Effector memory CD8-positive, alpha-beta T cell (primary cell): ENCODE data around the gene KCNA4.
A peak's percentile ranks its signal among the peaks of the same experiment; 100 is the strongest.

Experiments
- ATAC-seq: fragments of 150-1000 bp; cut with Tn5 transposase; replicated peaks from 2 replicates; pipeline ENCODE4 v1.10.0; 2021; ENCODE audit warnings: mild to moderate bottlenecking, moderate library complexity
- DNase-seq, 3 experiments: peaks; one replicate each; pipeline ENCODE4 v3.0.0; 2021
- H3K27ac Mint-ChIP-seq, 2 donors: one replicate each; pipeline ENCODE4 v1.8.0; 2022; ENCODE audit warnings: mild to moderate bottlenecking in 2 of 2, mixed read lengths in 2 of 2, moderate library complexity in 2 of 2
- H3K27me3 Mint-ChIP-seq, 2 donors: one replicate each; pipeline ENCODE4 v1.8.0; 2022; ENCODE audit warnings: mixed read lengths in 2 of 2
- H3K36me3 Mint-ChIP-seq: one replicate; pipeline ENCODE4 v1.8.0; 2022; ENCODE audit warnings: mild to moderate bottlenecking, moderate library complexity, mixed read lengths; ENCODE audit not compliant: insufficient read depth
- H3K4me1 Mint-ChIP-seq, 2 donors: one replicate each; pipeline ENCODE4 v1.8.0; 2022; ENCODE audit warnings: low read depth in 2 of 2, mixed read lengths in 2 of 2
- H3K4me3 Mint-ChIP-seq, 2 donors: one replicate each; pipeline ENCODE4 v1.8.0; 2022; ENCODE audit warnings: mild to moderate bottlenecking in 2 of 2, mixed read lengths in 2 of 2, moderate library complexity in 2 of 2
- H3K9me3 Mint-ChIP-seq, 2 donors: one replicate each; pipeline ENCODE4 v1.8.0; 2022; ENCODE audit warnings: mixed read lengths in 2 of 2

KCNA4 gene

GRCh38 chr11:30018495-30018894 is 1.7 kb upstream of the KCNA4 start:
- Mint-ChIP-seq H3K4me1 (no peaks in the 10 kb centered on the region), H3K27me3 (peaks cover 14 to 32% of the 10 kb centered on the region in 2 donors), H3K36me3 (no peaks in the 10 kb centered on the region), H3K27ac (no peak overlapping the region), H3K4me3 (no peak overlapping the region), H3K9me3 (peaks cover 0 to 6% of the 10 kb centered on the region in 2 donors)
- ATAC-seq, result no peak
- no peak for DNase-seq

DNA sequence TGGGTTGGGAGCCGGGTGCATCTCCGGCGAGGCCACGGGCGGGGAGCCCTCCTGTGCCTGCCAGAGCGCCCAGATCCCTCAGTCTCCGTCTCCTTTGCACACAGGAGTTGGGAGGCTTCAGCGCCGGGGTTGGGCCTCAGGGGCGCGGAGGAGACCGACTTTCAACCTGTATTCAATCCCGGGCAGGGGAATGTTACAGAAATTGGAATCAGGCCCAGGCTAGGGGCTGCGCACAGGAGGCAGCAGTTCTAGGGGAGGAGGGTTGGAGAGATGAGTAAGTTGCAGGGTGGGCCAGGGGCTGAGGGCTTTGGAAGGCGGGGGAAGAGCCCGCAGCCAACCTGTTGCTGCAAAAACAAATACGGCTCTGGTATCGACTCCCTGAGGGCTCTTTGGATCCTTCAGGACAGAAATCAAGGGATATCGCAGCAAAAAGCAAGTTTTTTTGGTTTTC is 640 bp upstream of the KCNA4 start:
- Mint-ChIP-seq H3K27me3 (peaks cover 14 to 32% of the 10 kb centered on the region in 2 donors), H3K4me1 (no peaks in the 10 kb centered on the region), H3K4me3 (peak overlapping the region in 1 of 2 donors; percentile 17), H3K27ac (no peak overlapping the region), H3K36me3 (no peaks in the 10 kb centered on the region), H3K9me3 (peaks cover under 1 to 4% of the 10 kb centered on the region in 2 donors)
- DNase-seq (no peak), ATAC-seq (no peak)

- no peak overlapping the region for H3K27ac Mint-ChIP-seq
- no peaks in the 10 kb centered on the region for H3K4me1 Mint-ChIP-seq
- ATAC-seq (no peak), DNase-seq (no peak)
- no peaks in the 10 kb centered on the region for H3K36me3 Mint-ChIP-seq
- H3K4me3 Mint-ChIP-seq, result no peak overlapping the region
- H3K27me3 Mint-ChIP-seq, result peaks cover 14 to 26% of the 10 kb centered on the region in 2 donors
- peaks cover 2 to 11% of the 10 kb centered on the region in 2 donors for H3K9me3 Mint-ChIP-seq
These were observed 961 bp downstream of the KCNA4 start for GRCh38 chr11:30015725-30016412.

DNA sequence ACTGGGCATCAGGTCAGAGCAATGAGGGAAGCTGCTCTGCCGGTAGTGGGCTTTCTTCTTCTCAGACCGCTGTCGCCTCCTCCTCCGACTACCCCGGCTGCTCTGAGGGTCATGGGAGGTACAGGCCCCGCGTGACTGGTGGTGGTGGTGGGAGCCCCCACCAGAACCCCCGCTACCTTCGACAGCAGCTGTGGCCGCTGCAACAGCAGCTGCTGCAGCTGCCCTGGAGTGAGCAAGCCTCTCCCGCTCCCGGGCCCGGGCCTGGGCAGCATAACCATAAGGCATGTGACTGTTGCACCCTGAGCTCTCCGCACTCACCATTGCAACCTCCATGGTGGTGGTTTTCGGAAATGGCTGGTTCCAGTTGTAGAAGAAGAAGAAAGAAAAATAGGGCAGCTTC is 4.5 kb downstream of the KCNA4 start:
- Mint-ChIP-seq H3K27ac (no peak overlapping the region), H3K4me1 (no peaks in the 10 kb centered on the region), H3K36me3 (no peaks in the 10 kb centered on the region), H3K9me3 (peaks cover 3 to 11% of the 10 kb centered on the region in 2 donors), H3K27me3 (peaks cover under 1 to 3% of the 10 kb centered on the region in 2 donors), H3K4me3 (no peak overlapping the region)
- ATAC-seq (no peak), DNase-seq (no peak)

DNA sequence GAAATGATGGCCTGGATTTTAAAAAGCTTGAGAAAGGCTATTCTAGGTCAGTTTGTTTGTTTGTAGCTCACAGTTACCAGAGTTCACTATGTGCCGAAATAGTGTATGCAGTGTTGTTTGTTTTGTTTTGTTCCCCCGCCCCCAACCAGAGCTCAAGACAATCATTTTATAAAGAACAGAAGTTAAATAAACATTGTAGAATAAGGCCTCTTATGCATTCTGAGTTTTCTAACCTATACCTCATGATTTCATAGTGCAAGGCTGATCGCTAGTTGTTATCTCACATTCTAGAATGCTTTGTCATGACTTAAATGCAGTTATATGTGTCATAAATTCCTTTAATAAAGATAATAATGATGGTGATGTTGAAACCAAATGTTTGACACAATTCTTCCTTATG is 7.8 kb downstream of the KCNA4 start:
- ATAC-seq (no peak), DNase-seq (no peak)
- Mint-ChIP-seq H3K36me3 (no peaks in the 10 kb centered on the region), H3K4me1 (no peaks in the 10 kb centered on the region), H3K27ac (no peak overlapping the region), H3K4me3 (no peak overlapping the region), H3K9me3 (peaks cover 7 to 11% of the 10 kb centered on the region in 2 donors), H3K27me3 (no peaks in the 10 kb centered on the region)

DNA sequence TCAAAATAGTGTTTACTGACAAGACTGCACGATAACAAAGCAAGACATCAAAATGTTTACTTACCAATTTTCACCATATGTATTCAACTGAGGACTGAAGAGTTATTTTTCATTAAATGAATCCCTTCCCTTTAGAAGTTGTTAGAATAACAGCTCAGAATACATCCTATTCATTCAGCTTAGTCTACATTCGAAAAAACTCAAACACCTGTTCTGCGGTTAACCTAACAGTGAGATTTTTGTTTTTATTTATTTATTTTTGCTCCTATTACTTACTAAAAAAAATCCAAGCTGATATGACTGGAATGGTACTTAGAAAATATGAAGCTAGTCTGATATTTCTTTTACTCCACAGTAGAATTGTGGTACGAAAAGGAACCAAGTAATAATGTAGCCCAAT is 10.0 kb downstream of the KCNA4 start:
- H3K9me3 Mint-ChIP-seq, result peaks cover 5 to 7% of the 10 kb centered on the region in 2 donors
- no peaks in the 10 kb centered on the region for H3K27me3 Mint-ChIP-seq
- no peak for DNase-seq
- H3K4me1 Mint-ChIP-seq, result no peaks in the 10 kb centered on the region
- no peak for ATAC-seq
- H3K27ac Mint-ChIP-seq, result no peak overlapping the region
- no peak overlapping the region for H3K4me3 Mint-ChIP-seq
- no peaks in the 10 kb centered on the region for H3K36me3 Mint-ChIP-seq

- peaks cover 0 to 6% of the 10 kb centered on the region in 2 donors for H3K9me3 Mint-ChIP-seq
- H3K27me3 Mint-ChIP-seq, result no peaks in the 10 kb centered on the region
- H3K4me1 Mint-ChIP-seq, result no peaks in the 10 kb centered on the region
- no peak overlapping the region for H3K4me3 Mint-ChIP-seq
- H3K36me3 Mint-ChIP-seq, result no peaks in the 10 kb centered on the region
- no peak overlapping the region for H3K27ac Mint-ChIP-seq
- DNase-seq, result no peak
- no peak for ATAC-seq
These were observed 14.6 kb downstream of the KCNA4 start for GRCh38 chr11:30002157-30002785.

- no peak for DNase-seq
- no peak overlapping the region for H3K27ac Mint-ChIP-seq
- ATAC-seq, result no peak
- no peaks in the 10 kb centered on the region for H3K27me3 Mint-ChIP-seq
- H3K36me3 Mint-ChIP-seq, result no peaks in the 10 kb centered on the region
- H3K4me1 Mint-ChIP-seq, result no peaks in the 10 kb centered on the region
- no peak overlapping the region for H3K4me3 Mint-ChIP-seq
- H3K9me3 Mint-ChIP-seq, result peaks cover 0 to 5% of the 10 kb centered on the region in 2 donors
These were observed 15.7 kb downstream of the KCNA4 start for GRCh38 chr11:30000986-30001750.

DNA sequence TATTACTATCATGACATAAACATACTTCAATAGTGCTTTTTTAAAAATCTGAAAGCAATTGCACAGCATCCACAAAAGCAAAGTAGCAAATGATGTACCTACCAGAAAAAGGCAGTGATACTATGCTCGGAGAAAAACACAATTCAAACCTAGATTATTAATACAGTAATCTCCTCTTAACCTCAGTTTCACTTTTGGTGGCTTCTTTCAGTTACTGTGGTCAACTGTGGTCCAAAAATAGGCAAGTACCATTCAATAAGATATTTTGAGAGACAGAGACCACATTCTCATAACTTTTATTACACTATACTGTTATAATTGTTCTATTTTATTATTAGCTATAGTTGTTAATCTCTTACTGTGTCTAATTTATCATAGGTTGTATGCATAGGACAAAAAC is 20.8 kb downstream of the KCNA4 start:
- no peak for DNase-seq
- no peak for ATAC-seq
- Mint-ChIP-seq H3K36me3 (no peaks in the 10 kb centered on the region), H3K4me3 (no peak overlapping the region), H3K4me1 (no peaks in the 10 kb centered on the region), H3K27me3 (no peaks in the 10 kb centered on the region), H3K27ac (no peak overlapping the region), H3K9me3 (peaks cover 0 to 7% of the 10 kb centered on the region in 2 donors)

GRCh38 chr11:29989174-29989970 is 27.5 kb downstream of the KCNA4 start:
- peaks cover 0 to 7% of the 10 kb centered on the region in 2 donors for H3K9me3 Mint-ChIP-seq
- no peak overlapping the region for H3K27ac Mint-ChIP-seq

GRCh38 chr11:29985248-29985647 is 31.6 kb downstream of the KCNA4 start:
- H3K9me3 Mint-ChIP-seq, result peaks cover 0 to 3% of the 10 kb centered on the region in 2 donors
- H3K27me3 Mint-ChIP-seq, result no peaks in the 10 kb centered on the region
- H3K36me3 Mint-ChIP-seq, result peaks cover 3% of the 10 kb centered on the region
- DNase-seq, result no peak
- H3K4me3 Mint-ChIP-seq, result no peak overlapping the region
- no peaks in the 10 kb centered on the region for H3K4me1 Mint-ChIP-seq
- no peak for ATAC-seq
- no peak overlapping the region for H3K27ac Mint-ChIP-seq

More at GRCh38 chr11:29989174-29989970, 27.5 kb downstream of the KCNA4 start:
- ATAC-seq, result no peak
- no peak overlapping the region for H3K4me3 Mint-ChIP-seq
- H3K27me3 Mint-ChIP-seq, result no peaks in the 10 kb centered on the region
- H3K4me1 Mint-ChIP-seq, result no peaks in the 10 kb centered on the region
- no peaks in the 10 kb centered on the region for H3K36me3 Mint-ChIP-seq
- DNase-seq, result no peak

- no peaks in the 10 kb centered on the region for H3K4me1 Mint-ChIP-seq
- no peak overlapping the region for H3K4me3 Mint-ChIP-seq
- peaks cover 3% of the 10 kb centered on the region for H3K36me3 Mint-ChIP-seq
- DNase-seq, result no peak
- no peak for ATAC-seq
- H3K9me3 Mint-ChIP-seq, result peaks cover 0 to 3% of the 10 kb centered on the region in 2 donors
- no peak overlapping the region for H3K27ac Mint-ChIP-seq
- no peaks in the 10 kb centered on the region for H3K27me3 Mint-ChIP-seq
These were observed 32.3 kb downstream of the KCNA4 start for GRCh38 chr11:29984544-29984943.

GRCh38 chr11:29978549-29978948 is 38.3 kb downstream of the KCNA4 start:
- H3K4me1 Mint-ChIP-seq, result no peaks in the 10 kb centered on the region
- no peak overlapping the region for H3K4me3 Mint-ChIP-seq
- H3K36me3 Mint-ChIP-seq, result no peaks in the 10 kb centered on the region
- no peaks in the 10 kb centered on the region for H3K27me3 Mint-ChIP-seq
- no peak for DNase-seq
- peaks cover 26 to 35% of the 10 kb centered on the region in 2 donors for H3K9me3 Mint-ChIP-seq
- H3K27ac Mint-ChIP-seq, result no peak overlapping the region
- no peak for ATAC-seq
